HG03558 (cell line): ENCODE measurements around the gene APOLD1.
"Not testable (repeated sequence)": the region's sequence is repeated elsewhere in the genome, so short reads cannot be mapped to it uniquely, and the experiment has no call there.

ENCODE experiments used
- ATAC-seq: cut with Tn5 transposase; IDR thresholded peaks from one replicate; pipeline ENCODE4 v1.9.1; 2021; ENCODE audit warnings: moderate number of reproducible peaks; ENCODE audit not compliant: unreplicated experiment; ENCODE audit errors: extremely low read depth

APOLD1 gene, protein sequence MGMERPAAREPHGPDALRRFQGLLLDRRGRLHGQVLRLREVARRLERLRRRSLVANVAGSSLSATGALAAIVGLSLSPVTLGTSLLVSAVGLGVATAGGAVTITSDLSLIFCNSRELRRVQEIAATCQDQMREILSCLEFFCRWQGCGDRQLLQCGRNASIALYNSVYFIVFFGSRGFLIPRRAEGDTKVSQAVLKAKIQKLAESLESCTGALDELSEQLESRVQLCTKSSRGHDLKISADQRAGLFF

DNA sequence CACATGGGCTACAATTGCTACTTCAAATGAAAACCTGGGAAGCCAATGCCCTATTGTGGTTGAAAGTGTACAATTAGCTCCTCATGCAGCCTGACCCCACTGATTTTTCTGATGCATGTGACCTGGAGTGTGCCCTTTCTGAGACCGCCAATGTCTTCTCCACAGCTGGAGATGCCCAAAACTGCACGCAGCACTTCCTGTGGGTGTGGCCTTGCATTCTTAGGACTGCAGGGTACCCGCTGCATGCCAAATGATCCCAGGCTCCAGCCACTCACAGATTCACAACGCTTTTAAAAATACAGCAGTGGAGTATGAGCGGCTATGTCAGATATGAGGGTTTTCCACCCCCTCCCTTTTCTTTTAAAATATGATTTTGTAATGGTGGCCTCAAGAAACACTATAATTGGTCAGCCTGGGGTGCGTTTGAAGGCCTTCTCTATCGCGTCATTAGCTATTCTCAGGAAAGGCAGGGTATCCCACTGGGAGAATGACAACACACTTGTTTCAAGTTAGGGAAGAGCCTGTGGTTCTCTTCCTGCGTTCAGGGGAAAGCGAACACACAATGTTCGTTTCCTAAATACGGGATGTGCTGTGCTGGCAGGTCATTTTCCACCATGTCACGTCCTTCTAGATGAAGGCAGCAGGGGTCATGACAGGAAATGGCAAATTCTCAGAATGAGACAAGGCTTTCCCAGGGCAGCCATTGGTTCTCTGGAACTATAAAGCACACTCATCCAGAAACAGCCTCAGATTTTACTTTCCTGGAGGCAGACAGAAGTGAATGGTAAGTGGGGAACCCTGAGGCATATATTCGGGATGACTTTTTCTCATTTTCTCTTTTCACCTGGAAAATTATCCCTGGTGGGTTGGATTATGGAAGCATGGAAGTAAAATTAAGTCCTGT lies at the start of gene APOLD1:
Gene APOLD1 (plus strand): TSS at position 749 of the 904 bp plus-strand sequence. CDS start 33 bp downstream, at position 782.
- no peak for ATAC-seq

DNA sequence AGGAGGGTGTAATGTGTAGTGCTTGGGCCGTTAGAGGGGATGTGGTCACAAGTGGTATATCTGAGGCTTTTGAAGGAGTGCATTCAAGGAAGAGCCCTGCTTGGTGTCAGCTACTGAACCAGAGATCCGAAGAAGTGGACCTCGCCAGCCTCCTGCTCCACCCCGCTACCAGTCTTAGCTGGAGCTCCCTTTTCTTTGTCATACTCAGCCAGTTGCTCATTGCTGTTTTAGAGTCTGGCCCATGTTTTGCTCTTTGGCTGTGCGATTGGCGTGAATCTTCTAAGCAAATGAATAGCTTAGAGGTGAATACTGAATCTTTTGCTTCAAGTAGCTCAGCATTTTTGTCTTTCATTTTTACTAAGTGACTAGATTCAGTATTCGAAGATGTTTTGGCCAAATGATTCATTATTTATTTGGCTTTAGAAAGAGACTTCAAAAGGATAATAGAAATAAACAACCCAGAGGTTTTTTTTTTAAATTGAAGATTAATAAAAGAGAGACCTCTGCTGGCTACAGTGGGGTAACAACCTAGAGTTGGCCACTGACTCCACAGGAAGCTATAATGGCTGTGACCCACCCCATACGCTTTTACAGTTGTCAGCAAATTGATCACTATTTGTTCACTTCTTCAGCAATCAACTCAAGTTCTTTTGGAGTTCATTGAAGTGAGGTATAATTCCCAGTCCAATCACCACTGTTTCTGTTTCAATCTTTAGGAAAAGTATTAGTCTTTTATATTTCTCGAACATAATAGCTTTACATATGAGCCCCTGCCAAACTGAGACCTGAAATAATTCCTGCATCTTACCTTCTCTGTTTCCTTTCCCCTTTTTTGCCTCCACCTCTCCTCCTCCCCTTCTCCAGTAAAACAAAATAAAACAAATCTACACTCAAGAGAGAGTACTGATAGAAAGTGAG lies 48.4 kb upstream of the APOLD1 start:
- ATAC-seq, result peak; percentile 56

GRCh38 chr12:12738152-12738551 lies 47.3 kb upstream of the APOLD1 start:
- not testable (repeated sequence) for ATAC-seq

GRCh38 chr12:12741660-12742059 lies 43.8 kb upstream of the APOLD1 start:
- no peak for ATAC-seq

DNA sequence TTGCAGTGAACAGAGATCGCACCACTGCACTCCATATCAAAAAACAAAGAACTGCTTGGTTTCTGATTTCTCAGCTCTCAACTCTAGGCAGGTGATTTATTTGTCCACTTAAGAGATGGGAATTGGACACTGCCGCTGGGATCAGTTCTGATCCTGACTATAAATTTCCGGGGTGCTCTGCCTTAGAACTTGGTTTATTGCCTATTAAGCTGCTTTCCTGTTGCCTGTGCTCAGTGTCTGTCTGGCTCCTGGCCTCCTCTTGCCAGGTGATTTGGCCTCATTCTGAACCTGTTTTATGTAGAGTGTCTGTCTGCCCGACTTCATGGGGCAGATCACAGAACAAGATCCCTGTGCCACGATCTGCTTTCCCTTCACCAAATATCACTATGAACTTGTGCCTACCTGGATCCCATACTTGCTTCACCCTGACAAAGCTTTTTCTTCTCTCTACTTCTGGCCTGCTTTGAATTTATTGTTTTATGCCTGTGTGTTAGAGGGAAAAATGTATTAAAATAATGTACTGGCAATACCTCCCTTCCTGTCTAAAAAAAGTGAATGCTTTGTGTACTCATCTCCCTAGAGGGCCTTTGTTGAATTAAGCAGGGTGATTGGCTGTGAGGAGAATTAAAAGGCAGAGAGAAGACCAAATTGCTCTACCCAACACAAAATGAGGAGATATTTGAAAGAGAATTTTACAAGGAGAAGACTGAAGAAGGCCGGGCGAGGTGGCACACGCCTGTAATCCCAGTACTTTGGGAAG lies 40.7 kb upstream of the APOLD1 start:
- ATAC-seq, result no peak

- ATAC-seq, result no peak
Observed at GRCh38 chr12:12745576-12746211, 39.8 kb upstream of the APOLD1 start.

- ATAC-seq, result no peak
Observed at GRCh38 chr12:12747278-12747677, 38.2 kb upstream of the APOLD1 start.

GRCh38 chr12:12748044-12748443 lies 37.4 kb upstream of the APOLD1 start:
- no peak for ATAC-seq

DNA sequence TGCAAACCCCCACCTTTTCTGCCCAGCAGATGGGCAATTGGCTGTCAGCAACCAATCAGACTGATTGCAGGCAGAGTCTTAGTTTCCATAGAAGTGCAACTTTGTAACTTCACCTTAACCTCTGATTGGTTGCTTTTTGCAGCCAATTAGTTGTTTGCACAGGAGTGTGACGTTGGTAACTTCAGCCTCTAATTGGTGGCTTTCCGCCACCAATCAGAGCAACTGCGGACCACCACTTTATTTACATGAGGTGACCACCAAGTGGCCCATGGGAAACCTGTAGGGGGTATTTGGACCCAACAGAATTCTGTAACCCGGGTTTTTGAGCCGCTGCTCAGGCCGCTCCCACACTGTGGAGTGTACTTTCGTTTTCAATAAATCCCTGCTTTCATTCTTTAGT lies 36.0 kb upstream of the APOLD1 start:
- ATAC-seq, result no peak

GRCh38 chr12:12755923-12756322 lies 29.5 kb upstream of the APOLD1 start:
- ATAC-seq, result no peak

GRCh38 chr12:12757121-12757520 lies 28.3 kb upstream of the APOLD1 start:
- no peak for ATAC-seq

DNA sequence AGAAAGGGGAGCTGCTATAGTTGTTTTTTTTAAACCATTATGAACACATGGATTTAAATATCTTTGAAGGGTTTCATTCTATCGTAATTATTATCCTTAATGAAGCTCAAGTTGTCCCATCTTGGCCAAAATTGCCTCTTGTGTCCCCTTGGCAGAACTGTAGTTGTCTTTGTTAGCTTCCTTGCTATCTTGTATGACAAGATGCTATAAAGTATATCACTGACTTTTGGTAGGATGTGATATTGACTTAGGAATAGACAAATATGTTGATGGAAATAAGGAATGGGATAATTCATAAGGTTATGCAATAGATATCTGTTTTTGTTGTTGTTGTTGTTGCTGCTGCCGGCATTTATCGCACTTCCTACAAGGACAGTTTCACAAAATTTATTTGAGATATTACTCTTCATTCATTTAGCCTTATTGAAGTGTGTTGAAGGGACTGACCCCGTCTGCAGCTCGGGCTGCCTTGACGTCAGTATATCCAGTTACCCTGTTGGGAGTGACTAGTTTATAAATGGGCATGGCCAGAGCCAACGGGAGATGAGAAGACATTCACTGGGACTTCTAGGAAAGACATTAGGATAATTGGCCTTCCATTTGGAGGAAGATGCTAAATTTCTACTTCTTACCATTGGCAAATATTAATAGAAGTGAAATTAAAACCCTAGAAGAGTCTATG lies 26.1 kb upstream of the APOLD1 start:
- ATAC-seq, result no peak

- ATAC-seq, result no peak
Observed at GRCh38 chr12:12764824-12765223, 20.6 kb upstream of the APOLD1 start.

DNA sequence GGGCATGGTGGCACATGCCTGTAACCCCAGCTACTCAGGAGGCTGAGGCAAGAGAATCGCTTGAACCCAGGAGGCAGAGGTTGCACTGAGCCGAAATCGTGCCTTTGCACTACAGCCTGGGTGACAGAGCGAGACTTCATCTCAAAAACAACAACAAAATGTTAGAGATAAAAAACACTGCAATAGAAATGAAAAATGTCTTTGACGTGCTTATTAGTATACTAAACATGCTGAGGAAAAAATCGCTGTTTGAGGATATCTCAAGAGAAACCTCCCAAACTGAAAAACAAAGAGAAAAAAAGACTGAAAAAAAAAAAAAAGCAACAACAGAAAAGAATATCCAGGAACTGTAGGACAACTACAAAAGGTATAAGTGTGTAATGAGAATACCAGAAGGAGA lies 15.2 kb upstream of the APOLD1 start:
- no peak for ATAC-seq

DNA sequence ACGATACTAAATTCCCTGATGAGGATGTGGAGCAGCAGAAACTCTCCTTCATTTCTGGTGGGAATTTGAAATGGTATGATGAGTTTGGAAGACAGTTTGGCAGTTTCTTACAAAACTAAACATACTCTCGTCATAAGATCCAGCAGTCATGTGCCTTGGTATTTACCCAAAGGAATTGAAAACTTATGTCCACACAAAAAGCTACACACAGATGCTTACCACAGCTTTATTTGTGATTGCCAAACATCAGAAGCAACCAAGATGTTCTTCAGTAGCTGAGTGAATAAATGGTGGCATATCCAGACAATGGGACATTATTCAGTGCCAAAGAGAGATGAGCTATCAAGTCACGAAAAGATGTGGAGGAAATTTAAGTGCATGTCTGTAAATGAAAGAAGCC lies 10.7 kb upstream of the APOLD1 start:
- ATAC-seq, result no peak

DNA sequence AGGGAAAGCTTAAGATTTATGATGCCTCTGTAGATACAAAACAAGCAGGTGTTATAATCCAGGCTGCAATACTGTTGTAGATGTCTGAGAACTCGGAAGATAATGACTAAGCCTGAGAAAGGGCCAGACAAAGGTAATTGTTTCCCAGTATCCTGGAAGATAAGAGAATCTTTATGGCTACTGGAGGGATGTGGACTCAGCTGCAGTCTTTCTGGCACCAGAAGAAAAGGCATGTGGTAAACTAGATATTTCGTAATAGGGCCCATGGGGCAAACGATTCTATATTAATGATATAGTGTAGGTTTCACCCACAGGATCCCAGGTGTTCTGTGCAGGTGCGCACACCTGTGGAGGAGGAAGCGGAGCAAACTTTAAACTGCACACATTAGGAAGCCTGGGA lies 9.2 kb upstream of the APOLD1 start:
- no peak for ATAC-seq

GRCh38 chr12:12777092-12777491 lies 8.4 kb upstream of the APOLD1 start:
- no peak for ATAC-seq

DNA sequence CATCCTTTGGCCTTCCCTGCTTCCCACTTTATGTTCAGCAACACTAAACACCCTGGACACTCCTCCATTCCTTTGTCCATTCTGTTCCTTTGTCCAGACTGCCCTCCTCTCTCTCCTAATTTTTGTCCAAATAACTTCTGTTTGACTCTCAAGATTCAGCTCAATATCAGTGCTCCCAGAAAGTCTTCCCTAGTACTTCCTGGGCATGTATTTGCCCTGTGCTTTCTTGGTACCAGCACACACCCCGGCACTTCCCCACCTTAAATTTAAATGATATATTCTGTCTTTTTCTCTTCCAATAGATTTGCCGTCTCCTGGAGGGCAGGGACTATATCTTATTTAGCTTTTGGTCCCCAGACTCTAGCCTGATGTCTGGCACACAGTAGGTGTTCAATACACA lies 6.5 kb upstream of the APOLD1 start:
- no peak for ATAC-seq

DNA sequence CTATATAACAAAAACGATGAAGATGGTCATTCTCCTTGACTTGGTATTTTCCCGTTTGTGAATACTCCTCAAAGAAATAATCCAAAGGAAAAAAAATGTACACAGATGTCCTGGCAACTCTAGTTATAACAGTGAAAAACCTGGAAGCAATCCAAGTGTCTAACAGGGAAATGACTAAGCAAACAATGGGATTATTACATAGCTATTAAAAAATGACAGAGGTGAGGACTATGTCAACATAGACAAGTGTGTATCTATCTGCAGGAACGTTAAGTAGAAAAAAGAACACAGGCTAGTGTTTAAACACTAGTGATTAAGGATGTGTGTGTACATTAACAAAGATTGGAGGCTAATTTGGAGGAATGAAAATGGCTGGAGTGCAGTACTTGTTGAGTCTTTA lies 5.9 kb upstream of the APOLD1 start:
- no peak for ATAC-seq
